ENCODE results near the gene RBFOX1.

Gene RBFOX1

DNA sequence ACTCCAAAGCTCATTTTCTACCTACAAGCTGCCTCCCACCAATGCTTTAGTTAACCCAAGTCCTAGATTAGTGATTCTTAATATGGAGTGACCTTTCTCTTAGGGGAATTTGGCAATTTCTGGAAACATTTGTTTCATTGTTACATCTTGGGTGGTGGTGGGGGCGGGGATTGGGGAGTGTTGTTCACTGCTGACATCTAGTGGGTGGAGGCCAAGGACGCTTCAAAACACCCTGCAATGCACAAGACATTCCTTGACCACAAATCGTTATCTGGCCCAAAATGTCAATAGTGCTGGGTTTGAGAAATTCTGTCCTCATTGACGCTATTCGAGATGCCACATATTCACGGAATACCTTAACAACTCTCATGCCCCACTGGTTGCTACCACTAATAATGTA, 282.9 kb downstream of the RBFOX1 start:
- no peak for DNase-seq

DNA sequence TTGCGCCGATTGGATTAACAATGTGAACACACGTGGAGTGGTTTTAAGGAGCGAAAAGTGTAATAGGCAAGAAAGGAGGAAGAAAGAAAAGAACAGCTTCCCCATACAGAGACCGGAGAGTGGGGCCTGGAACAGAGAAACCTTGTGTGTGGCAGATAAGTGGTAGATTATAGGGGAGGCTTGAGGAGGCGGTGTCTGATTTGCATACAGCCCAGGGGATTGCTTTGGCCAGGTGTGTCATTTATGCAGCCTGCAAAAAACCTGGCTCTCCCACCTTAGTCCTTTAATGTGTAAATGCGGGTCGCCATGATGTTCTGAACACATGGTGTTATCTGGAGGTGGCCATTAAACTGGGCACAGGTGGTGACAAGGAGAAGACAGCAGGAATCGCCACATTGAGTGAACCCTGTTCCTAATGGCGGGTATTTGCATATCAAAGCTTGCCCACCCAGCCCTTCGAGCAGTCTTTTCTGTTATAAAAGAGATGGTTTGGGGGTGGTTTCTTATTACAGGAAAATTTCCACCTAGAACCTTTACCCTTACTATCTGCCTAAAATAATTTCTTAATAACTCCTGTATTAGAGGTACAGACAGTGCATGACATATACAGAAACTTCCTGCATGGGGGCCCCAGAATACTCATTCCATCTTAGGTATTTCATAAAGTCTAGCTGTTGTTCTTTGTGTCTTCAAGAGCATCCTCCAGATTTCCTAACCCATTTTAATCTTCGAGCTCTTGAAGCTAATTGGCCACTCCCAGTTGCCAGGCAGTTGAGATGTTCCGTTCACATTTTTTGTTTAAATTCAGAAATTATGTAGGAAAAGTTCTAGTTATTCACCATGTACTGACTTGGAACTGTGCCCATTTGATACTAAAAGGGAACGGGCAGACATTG, 292.5 kb downstream of the RBFOX1 start:
- no peak for DNase-seq

DNA sequence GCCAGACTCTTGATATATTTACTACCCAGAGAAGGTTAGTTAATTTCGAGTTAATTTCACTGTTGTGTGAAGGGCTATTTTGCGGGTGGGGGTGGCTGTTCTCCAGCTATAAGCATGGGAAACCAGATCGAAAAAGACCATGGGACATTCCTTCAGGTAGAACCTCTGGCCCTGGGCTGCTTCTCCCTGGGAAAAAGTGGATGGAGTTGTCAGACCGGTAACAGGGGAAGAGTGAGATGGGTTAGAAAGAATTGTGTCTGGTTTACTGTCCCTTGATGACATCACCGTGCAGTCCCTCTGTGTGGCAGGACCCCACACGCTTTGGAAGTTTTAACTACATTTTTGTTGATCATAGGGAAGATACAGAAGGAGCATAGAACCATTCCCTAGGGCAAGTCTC, 296.3 kb downstream of the RBFOX1 start:
- DNase-seq: no peak

DNA sequence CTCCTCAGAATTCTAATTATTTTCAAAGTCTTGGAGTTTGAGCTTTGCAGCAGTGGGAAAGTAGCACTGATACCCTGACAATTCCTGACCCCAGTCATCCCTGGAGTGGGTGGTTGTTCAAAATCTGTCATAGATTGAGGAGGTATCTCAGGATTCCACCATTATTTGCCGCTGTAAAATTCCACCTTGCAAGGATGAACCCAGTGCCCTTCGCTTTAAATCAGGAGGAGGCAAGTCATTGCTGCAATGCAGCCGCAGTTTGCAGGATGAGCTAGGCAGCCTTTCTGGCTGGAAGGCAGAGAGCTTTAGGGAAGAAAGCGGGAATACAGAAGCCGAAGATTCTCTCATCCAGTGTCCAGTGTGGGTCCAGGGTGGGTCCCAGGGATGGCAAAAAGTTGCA, 296.9 kb downstream of the RBFOX1 start:
- DNase-seq: no peak

DNA sequence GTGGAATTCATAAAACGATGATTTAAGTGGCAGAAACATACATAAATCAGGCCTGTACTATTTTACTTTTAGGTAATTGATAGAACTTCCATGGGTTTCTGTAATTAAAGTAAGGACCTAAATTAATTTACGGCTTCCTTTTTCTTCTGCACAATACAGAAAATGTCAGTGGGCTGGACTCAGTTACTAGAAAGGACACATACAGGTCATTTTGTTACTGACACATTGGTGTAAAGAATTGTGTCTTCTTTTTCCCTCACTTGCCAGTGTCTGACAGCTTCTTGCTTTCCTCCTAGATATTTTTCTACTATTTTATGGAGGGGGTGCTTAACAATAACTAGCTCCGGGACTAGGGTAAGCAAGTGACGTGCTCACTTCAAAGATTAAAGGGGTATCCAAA, 304.8 kb downstream of the RBFOX1 start:
- DNase-seq: no peak

DNA sequence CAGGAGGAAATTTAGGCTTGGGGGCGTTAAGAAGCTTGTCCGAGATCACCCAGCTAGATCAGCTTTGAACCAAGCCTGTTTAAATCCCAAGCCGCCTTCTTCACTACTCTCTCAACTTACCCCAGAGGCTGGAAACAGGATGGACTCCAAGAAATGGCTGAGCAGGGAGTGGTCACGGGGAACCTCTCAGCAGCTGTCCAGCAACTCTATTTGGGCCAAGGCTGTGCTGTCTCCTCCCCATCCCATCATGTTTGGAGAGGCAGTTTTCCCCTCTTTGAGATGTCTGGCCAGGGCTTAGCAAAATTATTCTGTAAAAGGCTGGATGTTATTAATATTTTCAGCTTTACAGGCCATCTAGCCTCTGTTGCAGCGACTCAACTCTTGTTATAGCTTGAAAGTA, 305.7 kb downstream of the RBFOX1 start:
- no peak for DNase-seq

DNA sequence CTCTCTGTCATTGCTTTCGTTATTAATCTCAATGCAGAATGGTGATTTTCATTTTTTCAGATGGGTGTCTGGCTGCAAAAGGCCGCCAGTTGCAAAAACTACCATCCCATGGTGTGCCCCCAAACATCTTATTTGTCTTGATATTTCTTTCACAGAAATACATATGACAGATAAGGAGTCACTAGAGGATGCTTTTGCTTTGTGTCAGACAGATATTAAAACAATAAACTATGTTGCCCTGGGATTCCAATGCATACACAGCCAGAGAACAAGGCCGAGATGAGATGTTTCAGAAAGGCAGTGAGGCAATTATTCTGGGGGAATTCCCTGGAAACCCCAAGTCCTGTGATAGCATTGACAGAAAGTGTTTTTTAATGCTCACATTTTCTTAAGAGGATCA, 307.7 kb downstream of the RBFOX1 start:
- DNase-seq: no peak

DNA sequence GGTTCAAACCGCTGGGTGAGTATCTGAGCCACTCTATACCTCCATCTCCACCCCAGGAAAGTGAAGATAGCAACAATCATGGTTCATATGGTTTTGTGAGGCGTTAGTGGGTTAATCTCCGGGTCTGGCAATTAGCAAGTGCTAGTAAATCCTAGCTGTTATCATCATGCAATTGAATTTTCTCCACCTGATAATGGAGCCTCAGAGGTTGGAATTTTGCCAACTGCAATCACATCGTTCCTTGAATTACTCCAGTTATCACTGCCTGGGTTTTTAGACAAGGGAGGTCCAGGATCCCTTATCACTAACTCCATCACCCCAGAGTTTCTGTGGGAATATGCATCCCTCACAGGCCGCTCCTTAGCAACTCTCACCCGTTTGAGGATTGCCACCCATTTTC, 311.5 kb downstream of the RBFOX1 start:
- DNase-seq: no peak

DNA sequence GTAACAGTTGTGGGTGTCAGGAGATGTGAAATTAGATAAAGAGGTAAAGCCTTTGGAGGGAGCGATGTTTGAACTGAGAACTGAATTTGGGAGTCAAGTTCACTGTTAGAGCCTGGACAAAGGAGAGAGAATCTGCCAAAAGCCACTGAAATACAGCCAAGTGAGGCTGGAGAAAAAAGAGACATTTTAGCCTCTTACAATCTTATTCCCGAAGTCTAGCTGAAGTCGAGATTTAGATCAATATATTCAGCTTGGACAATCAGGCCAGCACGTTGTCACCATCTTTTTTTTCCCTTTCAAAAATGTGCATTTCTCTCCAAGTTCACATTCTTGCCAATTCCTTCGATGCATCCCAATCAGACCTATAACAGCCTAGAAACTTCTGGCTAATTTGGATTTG, 312.2 kb downstream of the RBFOX1 start:
- no peak for DNase-seq

DNA sequence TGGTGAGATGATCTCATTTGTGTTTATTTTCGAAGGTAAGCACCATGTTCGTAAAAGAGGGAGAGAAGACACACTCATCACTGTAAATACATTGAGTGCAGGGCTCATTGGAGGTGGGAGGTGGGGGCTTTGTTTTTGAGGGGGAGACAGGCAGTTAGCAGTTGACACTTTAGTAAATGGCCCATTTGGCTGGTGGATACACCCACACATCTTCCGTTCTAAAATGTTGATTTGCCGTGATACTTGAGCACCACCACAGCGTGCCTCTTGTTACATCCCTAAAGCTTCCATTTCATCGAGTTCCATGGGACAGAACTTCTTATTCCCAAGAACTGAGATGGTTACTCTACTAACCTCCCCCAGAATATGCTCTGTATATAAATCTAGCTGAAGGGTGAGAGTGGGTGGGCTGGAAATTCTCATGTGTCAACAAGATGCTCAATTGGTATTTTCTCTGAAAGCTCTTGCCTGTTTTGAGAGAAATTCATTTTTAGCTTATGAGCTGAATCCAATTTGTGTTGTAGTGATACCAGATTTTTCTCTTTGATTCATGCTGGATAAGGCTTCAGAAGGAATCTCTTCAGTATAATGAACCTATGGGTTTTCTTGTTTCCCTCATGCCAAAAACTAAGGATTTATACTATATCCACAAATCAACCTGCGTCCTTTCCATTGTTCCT, 314.3 kb downstream of the RBFOX1 start:
- DNase-seq: no peak

DNA sequence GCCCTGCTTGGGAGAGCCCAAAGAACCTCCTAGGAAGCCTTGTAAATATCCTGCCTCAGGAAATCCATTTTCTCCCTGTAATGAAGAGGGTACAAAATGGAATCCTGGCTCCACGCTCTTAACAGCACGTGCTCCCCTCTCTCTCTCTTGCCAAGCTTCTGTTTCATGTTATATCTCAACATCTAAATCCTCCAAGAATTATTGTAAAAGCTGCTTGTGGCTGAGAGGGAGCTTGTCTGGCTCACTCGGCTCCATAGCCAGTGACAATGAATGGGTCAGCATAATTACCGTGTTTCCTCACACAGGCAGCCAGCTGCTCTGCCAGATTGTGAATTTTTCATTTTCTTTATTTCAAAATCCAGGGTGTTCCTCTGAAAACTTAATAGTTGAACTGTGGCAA, 317.8 kb downstream of the RBFOX1 start:
- DNase-seq: no peak

DNA sequence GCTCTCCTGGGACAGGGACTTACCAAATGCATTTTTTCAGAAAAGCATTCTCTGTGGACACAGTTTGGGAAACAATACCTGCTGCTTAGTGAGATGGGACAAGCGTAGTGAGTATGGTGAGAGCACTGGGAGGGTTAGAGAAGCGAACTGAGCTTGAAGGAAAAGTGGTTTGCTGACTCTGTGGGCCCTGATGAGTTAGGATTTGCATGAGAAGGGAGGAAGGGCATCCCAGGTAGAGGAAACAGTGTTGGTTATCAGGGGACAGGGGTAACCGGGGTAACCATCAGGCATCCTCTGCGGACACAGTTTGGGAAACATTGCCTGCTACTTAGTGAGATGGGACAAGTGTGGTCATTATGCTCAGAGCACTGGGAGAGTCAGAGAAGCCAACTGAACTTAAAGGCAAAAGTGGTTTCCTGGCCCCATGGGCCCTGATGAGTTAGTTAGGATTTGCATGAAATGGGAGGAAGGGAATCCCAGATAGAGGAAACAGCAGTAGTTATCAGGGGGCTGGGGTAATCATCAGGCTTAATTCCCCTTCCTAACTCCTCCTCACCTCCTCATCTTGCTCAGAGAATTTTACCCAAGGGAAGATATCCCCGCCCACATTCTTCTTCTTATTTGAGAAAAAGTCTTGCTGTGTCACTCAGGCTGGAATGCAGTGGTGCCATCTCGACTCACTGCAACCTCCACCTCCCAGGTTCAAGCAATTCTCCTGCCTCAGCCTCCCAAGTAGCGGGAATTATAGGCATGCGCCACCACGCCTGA, 319.3 kb downstream of the RBFOX1 start:
- DNase-seq: no peak

DNA sequence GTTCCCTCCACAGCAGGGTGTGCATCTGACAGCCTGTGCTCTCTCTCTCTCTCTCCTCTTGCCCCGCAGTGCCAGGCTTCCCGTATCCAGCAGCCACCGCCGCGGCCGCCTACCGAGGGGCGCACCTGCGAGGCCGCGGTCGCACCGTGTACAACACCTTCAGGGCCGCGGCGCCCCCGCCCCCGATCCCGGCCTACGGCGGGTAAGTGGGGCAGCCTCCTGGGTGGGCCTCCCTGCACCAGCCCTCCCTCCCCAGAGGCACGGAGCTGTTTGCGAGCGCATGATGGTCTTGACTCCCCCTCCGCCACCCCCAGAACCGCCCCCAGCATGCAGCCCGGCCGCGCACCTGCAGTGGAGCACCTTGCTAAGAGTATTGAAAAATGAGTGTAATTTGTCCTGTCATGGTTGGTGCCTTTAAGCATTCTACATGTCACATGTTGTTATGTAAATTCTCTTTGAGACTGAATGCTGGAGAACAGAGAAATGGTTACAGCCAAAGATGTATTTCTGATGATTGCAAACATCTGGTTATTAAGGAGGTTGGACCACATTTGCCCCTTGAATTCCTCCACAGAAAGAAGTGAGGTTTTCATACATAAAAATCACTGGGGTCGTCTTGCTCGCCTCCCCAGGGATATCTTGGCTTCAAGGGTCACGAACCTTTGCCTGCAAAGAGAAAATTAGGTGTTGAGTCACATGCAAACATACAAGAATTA, 321.3 kb downstream of the RBFOX1 start:
- DNase-seq: no peak

DNA sequence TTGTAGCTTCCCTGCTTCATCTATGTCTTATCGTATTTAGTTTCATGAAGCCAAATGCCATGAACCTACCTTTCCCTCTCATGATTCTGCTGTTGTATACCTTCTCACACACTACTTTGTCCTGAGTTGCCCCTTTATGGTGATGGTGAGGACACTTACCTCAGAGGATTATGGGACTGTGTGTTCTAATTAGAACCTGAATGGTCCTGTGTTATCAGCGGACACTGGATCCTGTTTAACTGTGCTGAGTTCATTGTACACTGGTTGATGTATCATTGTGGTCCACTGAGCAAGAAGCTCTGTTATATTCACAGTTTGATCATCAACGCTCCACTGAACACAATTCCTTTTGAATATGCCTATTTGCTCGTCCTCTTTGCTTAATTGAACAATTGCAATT, 343.0 kb downstream of the RBFOX1 start:
- no peak for DNase-seq

DNA sequence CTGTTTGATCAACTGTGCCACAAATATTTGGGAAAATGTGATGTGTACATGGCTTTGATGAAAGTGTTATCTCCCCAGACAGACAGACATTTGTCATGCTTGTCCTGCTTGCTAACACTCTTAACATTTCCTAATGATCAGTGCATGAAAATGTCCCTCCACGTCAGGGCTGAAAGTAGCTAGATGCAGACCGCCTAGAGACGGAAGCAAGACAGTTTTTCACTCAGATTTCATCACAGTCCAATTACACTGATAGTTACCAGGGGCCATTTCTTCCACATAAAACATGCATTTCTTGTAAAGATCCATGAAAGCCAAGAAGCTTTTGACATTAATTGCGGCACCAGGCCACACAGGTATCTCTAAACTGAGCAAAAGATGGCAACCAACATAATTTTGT, 347.7 kb downstream of the RBFOX1 start:
- DNase-seq: no peak

DNA sequence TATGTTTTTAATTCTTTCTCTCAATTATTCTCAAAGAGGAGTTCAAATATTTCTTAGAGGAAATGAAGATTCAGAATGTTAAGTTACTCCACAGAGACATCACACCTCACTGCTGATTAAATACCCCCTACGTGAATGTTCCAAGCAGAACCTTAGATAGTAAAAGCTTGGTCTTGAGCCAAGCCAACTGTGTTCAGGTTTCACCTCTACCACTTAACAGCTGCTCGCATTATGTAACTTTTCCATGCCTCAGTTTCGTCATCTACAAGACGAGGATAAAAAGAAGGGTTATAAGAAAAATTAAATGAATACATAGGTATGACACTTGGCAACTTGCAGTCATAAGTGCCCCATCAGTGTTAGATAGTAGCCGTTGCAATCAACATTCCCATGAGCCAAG, 356.2 kb downstream of the RBFOX1 start:
- no peak for DNase-seq

DNA sequence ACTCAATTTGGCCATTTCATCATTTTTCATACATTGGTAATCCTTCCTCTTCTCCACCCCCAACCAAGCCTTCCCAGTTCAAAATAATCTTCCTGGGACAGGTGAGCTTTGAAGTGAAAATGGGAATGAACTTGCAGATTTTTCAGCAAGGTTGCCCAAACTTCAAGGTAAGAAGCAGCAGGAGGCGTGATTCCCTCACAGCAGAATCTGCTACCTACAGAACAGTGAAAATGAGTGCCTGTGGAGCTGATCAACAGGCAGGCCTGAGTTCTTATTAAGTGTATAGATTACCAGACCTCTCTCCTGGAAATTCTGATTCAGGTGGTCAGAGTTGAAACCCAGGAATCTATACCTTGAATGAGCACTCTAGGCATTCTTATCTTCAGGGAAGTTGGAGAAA, 356.6 kb downstream of the RBFOX1 start:
- DNase-seq: no peak

DNA sequence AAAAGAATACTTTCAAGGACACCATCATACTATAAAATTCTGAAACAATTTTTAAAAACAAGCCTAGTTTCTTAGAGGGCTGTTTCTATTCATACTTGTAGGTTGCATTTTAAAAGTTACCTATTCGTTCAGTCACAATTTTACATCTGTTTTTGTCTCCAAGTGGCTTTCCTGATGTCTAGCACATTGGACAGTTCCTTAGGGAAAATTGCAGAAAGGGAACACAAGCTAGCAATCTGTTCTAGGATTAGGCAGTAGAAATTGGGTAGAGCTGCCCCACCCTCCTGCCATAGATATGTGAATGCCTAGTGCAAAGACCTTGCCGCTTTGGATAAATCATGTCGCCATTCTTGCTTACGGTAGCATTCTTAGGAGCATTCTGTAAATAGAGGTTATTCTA, 358.9 kb downstream of the RBFOX1 start:
- no peak for DNase-seq

DNA sequence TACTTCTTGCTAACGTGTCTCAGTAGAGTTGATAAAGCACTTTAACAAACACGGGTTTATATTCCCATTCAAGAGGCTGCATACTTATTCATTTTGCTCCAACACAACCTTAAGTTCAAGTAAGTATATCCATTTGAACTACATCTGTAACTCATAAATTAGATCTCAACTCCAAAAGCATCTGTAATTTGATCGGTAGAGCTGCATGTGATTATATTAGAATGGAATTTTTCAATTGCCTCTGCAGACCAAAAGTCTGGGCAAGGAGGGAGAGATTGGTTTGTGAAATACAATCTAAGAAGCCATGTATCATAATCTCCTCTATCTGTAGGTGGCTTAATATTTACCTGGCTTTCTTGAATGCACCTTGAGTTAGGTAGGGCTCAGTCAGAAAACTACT, 371.0 kb downstream of the RBFOX1 start:
- DNase-seq: no peak

DNA sequence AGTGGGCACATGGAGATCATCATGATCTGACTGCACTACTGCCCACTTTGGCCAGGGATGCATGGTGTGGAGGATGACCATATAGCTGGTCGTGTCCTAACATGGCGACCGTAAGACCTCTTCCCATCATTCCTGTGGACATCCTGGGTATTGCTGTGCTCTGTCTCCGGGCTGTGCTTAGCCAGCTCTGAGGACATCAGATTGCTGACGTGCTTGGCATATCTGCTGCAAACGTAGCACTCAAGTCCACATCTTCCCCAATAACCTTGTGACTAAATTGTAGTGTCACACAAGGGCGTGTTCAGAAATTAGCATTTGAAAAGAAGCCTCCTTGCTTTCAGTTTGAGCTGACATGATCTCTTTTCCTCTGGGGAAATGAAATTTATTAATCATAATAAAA, 373.2 kb downstream of the RBFOX1 start:
- no peak for DNase-seq

DNA sequence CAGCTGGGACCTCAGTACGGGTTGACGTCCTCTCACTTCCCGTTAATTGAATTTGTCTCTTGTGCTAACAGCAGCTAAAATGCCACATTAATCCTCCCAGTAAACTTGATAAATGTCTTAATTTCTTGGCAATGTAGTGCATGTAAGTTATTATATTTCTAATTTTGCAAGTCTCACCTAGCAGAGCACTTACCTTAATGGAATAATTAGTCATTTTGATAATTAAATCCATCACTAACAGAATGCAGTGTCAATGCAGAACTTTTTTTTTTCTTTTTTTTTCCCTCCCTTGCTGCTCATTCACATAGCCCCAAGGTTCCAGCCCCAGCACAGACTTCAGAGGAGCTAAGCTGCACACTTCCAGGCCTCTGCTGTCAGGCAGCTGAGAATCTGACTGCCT, 376.5 kb downstream of the RBFOX1 start:
- DNase-seq: no peak

DNA sequence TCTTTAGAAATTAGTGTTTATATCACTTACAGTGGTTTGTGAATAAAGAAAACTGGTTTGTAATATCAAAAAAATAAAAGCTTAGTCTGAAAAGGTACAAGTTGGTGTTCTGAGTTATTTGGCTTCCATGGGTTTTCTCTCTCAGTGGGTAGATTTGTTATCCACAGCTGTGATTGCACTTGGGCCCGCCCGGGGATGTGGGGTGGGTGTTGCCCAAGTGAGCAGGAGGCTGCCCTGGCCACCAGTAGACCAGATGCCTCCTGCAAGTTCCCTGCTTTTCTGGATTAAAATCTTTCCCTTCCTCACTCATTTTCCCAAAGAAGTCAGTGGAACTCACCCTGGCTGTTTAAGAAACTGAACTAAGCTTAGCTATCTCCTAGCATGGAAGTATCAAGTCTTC, 380.6 kb downstream of the RBFOX1 start:
- DNase-seq: no peak

DNA sequence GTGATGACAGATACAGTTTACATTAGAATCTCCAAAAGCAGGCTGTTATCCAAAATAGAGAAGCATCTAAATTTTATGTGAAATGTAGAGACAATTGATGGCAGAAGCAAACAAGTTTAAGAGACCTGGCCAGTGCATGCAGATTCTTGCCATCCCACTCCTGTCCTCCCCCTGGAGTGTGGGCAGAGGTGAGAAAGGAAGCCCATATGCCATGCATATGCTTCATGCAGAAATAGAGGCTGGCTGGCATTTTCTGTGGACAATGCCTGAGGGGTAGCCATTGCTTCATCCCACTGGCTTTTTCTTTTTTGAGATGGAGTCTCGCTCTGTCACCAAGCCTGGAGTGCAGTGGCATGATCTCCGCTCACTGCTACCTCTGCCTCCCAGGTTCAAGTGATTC, 382.1 kb downstream of the RBFOX1 start:
- DNase-seq: no peak

Data from activated CD4-positive, alpha-beta T cell treated with anti-CD3 and anti-CD28 coated beads, Interleukin-2, amount 50 U/mL, for 1 hour (primary cell).